Spleen (tissue), 11 donors: ENCODE results near the gene POMP. TPM values are rescaled to one million over a fixed set of nuclear protein-coding genes. Genes with fewer than 3 reads are reported as not detected.

Experiments used
- DNase-seq: peaks from one replicate; pipeline ENCODE4 v3.0.0-alpha.2; 2020
- H3K27ac ChIP-seq, 8 donors: fragments of 200-600 bp; sonication (generic) in 7 of 8; 1 replicate in 4 of 8; 2 replicates in 4 of 8; pipeline versions ENCODE4 v1.5.0 to v1.8.0; 2016 to 2021; ENCODE audit warnings: inconsistent platforms in 4 of 8, mild to moderate bottlenecking in 4 of 8, moderate library complexity in 1 of 8
- H3K27me3 ChIP-seq, 7 donors: fragments of 200-600 bp; sonication (generic) in 6 of 7; replicated peaks in 1 of 7; 1 replicate in 4 of 7; 2 replicates in 3 of 7; pipeline versions ENCODE4 v1.5.0 to v1.8.0; 2016 to 2021; ENCODE audit warnings: inconsistent platforms in 3 of 7, mild to moderate bottlenecking in 1 of 7
- H3K36me3 ChIP-seq, 6 donors: fragments of 200-600 bp; sonication (generic) in 5 of 6; 1 replicate in 4 of 6; 2 replicates in 2 of 6; pipeline versions ENCODE4 v1.5.0 to v1.8.0; 2016 to 2021; ENCODE audit warnings: inconsistent platforms in 2 of 6
- H3K4me1 ChIP-seq, 6 donors: fragments of 200-600 bp; sonication (generic) in 5 of 6; 1 replicate in 3 of 6; 2 replicates in 3 of 6; pipeline versions ENCODE4 v1.5.0 to v1.8.0; 2016 to 2021; ENCODE audit warnings: inconsistent platforms in 3 of 6
- H3K4me3 ChIP-seq, 8 donors: fragments of 200-600 bp; sonication (generic) in 7 of 8; 1 replicate in 4 of 8; 2 replicates in 4 of 8; pipeline versions ENCODE4 v1.5.0 to v1.8.0; 2016 to 2021; ENCODE audit warnings: inconsistent platforms in 4 of 8, mild to moderate bottlenecking in 4 of 8, moderate library complexity in 2 of 8
- H3K9me3 ChIP-seq, 8 donors: fragments of 200-600 bp; sonication (generic) in 7 of 8; 1 replicate in 4 of 8; 2 replicates in 4 of 8; pipeline versions ENCODE4 v1.5.0 to v1.8.0; 2016 to 2021; ENCODE audit warnings: inconsistent platforms in 4 of 8
- CTCF ChIP-seq, 11 experiments: fragments of 200-600 bp in 7 of 11; fragments of 450-650 bp in 4 of 11; sonication (generic) in 4 of 11; IDR thresholded peaks in 8 of 11; conservative IDR thresholded peaks in 3 of 11; 1 replicate in 7 of 11; 2 replicates in 4 of 11; pipeline versions ENCODE4 v1.4.0 to v1.8.0; 2016 to 2021; ENCODE audit warnings: antibody characterized with exemption in 11 of 11, inconsistent platforms in 4 of 11, mild to moderate bottlenecking in 1 of 11
- POLR2A ChIP-seq, 3 donors: fragments of 450-650 bp; IDR thresholded peaks; one replicate each; pipeline ENCODE4 v1.5.1; 2017; ENCODE audit warnings: antibody characterized with exemption in 3 of 3, mild to moderate bottlenecking in 1 of 3
- POLR2AphosphoS5 ChIP-seq, 3 donors: sonication (generic); formaldehyde crosslinking; IDR thresholded peaks; one replicate each; pipeline ENCODE4 v1.5.1; 2017; ENCODE audit warnings: antibody characterized with exemption in 3 of 3
- WGBS, 5 donors: extraction: QIAGEN DNeasy Blood & Tissue Kit in 3 of 5; methylation state at CpG; one replicate each; pipeline versions ENCODE4 v1.1.5 to v1.1.7; 2013 to 2018; 5-methylcytosine and 5-hydroxymethylcytosine counted together
- intact Hi-C: fragments of 100-400 bp; cut with DNase I; formaldehyde crosslinking; loops from one replicate; pipeline ENCODE4 v1.15.0; 2023; ENCODE audit warnings: low total_unique reads
- polyA plus RNA-seq, 3 donors: library from polyadenylated mRNA; stranded (reverse); fragments of 200-250 nt; gene quantifications; one replicate each; pipeline ENCODE4 v1.2.1, GENCODE V29; 2013
- total RNA-seq, 7 donors: library from RNA; depleted of rRNA in 3 of 7; stranded (reverse); fragments of >200 nt in 3 of 7; fragmentation: NEBNext Ultra II Directional in 4 of 7; extraction: Animal tissue kit (Norgen Biotek cat#: 25700) in 4 of 7; gene quantifications; one replicate each; pipeline versions ENCODE4 v1.1.0 to v1.2.1, GENCODE V29; 2016 to 2021
- donor health status: healthy with polysubstance abuse.
- donor health status: DM: no; HTN: no; CAD: no; lungs with moderate emphysema.
- donor health status: DM: no; HTN: no; CAD: no.
- donor health status: Bipolar disorder and iron deficiency.
- donor health status: healthy.
- donor health status: DM: no; HTN: no; CAD: no.
- donor health status: DM: yes; HTN: yes; CAD: no.

POMP gene
- total and polyA plus RNA-seq, 10 donors, result 28.8 to 97.5 (median 53.2) TPM

GRCh38 chr13:28640861-28641599, 17.9 kb upstream of the POMP start:
- no peaks in the 10 kb centered on the region for H3K9me3 ChIP-seq
- peak overlapping the region in 6 of 8 donors; percentile 33 to 63 (median 46) for H3K27ac ChIP-seq
- no peak for DNase-seq
- H3K4me1 ChIP-seq, result peaks cover 0 to 54% (median 25%) of the 10 kb centered on the region in 6 donors
- H3K27me3 ChIP-seq, result no peaks in the 10 kb centered on the region
- no peaks in the 10 kb centered on the region for H3K36me3 ChIP-seq
- H3K4me3 ChIP-seq, result no peak overlapping the region
- intact Hi-C loops, result no loop called here
- 52 to 74% (median 61%) methylated on average over 12 of the region's 12 CpGs for WGBS, 5 donors
- no peak for TF ChIP-seq CTCF (IDR thresholded peaks at IDR 0.05 in 8 of 11, conservative IDR thresholded peaks at IDR 0.05 in 3 of 11)
- TF ChIP-seq POLR2AphosphoS5 (IDR thresholded peaks at IDR 0.05), result peak in 1 of 3 donors; percentile 20
- TF ChIP-seq POLR2A (IDR thresholded peaks at IDR 0.05), result no peak

GRCh38 chr13:28641600-28641926, 17.4 kb upstream of the POMP start:
- Histone ChIP-seq H3K9me3 (no peaks in the 10 kb centered on the region), H3K4me3 (no peak overlapping the region), H3K27me3 (no peaks in the 10 kb centered on the region), H3K36me3 (no peaks in the 10 kb centered on the region), H3K4me1 (peaks cover 0 to 50% (median 23%) of the 10 kb centered on the region in 6 donors), H3K27ac (peak overlapping the region in 5 of 8 donors; percentile 33 to 63 (median 57))
- no peak for DNase-seq
- 42 to 63% (median 58%) methylated on average over 3 of the region's 3 CpGs for WGBS, 5 donors
- intact Hi-C loops, result no loop called here
- no peak for TF ChIP-seq POLR2AphosphoS5 (IDR thresholded peaks at IDR 0.05)

- peaks cover 0 to 6% (median 0%) of the 10 kb centered on the region in 6 donors for H3K36me3 ChIP-seq
- H3K9me3 ChIP-seq, result no peaks in the 10 kb centered on the region
- intact Hi-C loops, result no loop called here
- WGBS, 5 donors, result 76 to 85% (median 77%) methylated on average over 2 of the region's 2 CpGs
- H3K27ac ChIP-seq, result no peak overlapping the region
- no peak overlapping the region for H3K4me3 ChIP-seq
- no peak for TF ChIP-seq POLR2A (IDR thresholded peaks at IDR 0.05)
- no peak for TF ChIP-seq POLR2AphosphoS5 (IDR thresholded peaks at IDR 0.05)
- no peak for TF ChIP-seq CTCF (IDR thresholded peaks at IDR 0.05 in 8 of 11, conservative IDR thresholded peaks at IDR 0.05 in 3 of 11)
- no peak for DNase-seq
- H3K27me3 ChIP-seq, result no peaks in the 10 kb centered on the region
- H3K4me1 ChIP-seq, result peaks cover 0 to 23% (median 2%) of the 10 kb centered on the region in 6 donors
These were observed 8.6 kb upstream of the POMP start for GRCh38 chr13:28650284-28650683.

GRCh38 chr13:28651810-28652401, 7.0 kb upstream of the POMP start:
- peaks cover 0 to 6% (median 0%) of the 10 kb centered on the region in 6 donors for H3K36me3 ChIP-seq
- no peaks in the 10 kb centered on the region for H3K9me3 ChIP-seq
- intact Hi-C loops, result no loop called here
- H3K4me1 ChIP-seq, result peaks cover 4 to 40% (median 6%) of the 10 kb centered on the region in 6 donors
- WGBS, 5 donors, result 51 to 80% (median 59%) methylated on average over 7 of the region's 7 CpGs
- no peak for TF ChIP-seq POLR2A (IDR thresholded peaks at IDR 0.05)
- TF ChIP-seq POLR2AphosphoS5 (IDR thresholded peaks at IDR 0.05), result no peak
- TF ChIP-seq CTCF (IDR thresholded peaks at IDR 0.05 in 8 of 11, conservative IDR thresholded peaks at IDR 0.05 in 3 of 11), result no peak
- H3K4me3 ChIP-seq, result no peak overlapping the region
- DNase-seq, result no peak
- no peaks in the 10 kb centered on the region for H3K27me3 ChIP-seq
- peak overlapping the region in 1 of 8 donors; percentile 5 for H3K27ac ChIP-seq
